Coronary artery (tissue), 2 donors: Measurements from ENCODE around the gene LPCAT2.

Experiments used
- DNase-seq: peaks from one replicate; pipeline ENCODE4 v3.0.0-alpha.2; 2017; ENCODE audit warnings: low spot score
- H3K27ac ChIP-seq, 2 donors: fragments of 200-600 bp; sonication (generic); one replicate each; pipeline ENCODE4 v1.5.1; 2016 to 2019
- H3K4me3 ChIP-seq: fragments of 200-600 bp; sonication (generic); 2 replicates; pipeline ENCODE4 v1.5.1; 2016; ENCODE audit warnings: mild to moderate bottlenecking, moderate library complexity
- TF ChIP-seq, protein P1 (sequence below): fragments of 200-600 bp; sonication (generic); IDR thresholded peaks from one replicate; pipeline ENCODE4 v1.5.1; 2019; ENCODE audit warnings: antibody characterized with exemption

The LPCAT2 gene

DNA sequence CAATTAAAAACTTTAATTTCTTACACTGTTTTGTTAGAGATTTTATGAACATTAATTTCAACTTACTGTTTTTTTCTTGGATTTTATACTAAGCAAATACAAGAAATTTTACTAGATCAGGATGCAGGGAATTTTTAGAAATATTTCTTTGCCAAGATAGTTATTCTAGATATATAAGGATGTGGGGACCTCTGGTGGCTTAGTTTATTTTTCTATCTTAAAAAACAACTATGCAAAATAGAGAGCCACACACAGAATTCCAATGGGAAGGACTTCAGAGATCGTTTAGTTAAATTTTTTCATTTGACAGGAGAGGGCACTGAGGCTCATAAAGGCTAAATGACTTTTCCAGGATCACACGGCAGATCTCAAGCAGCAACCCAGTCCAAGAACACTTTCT lies 34.6 kb downstream of the LPCAT2 start:
- no peak overlapping the region for H3K27ac ChIP-seq
- TF ChIP-seq, protein P1, sequence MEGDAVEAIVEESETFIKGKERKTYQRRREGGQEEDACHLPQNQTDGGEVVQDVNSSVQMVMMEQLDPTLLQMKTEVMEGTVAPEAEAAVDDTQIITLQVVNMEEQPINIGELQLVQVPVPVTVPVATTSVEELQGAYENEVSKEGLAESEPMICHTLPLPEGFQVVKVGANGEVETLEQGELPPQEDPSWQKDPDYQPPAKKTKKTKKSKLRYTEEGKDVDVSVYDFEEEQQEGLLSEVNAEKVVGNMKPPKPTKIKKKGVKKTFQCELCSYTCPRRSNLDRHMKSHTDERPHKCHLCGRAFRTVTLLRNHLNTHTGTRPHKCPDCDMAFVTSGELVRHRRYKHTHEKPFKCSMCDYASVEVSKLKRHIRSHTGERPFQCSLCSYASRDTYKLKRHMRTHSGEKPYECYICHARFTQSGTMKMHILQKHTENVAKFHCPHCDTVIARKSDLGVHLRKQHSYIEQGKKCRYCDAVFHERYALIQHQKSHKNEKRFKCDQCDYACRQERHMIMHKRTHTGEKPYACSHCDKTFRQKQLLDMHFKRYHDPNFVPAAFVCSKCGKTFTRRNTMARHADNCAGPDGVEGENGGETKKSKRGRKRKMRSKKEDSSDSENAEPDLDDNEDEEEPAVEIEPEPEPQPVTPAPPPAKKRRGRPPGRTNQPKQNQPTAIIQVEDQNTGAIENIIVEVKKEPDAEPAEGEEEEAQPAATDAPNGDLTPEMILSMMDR = no peak
- no peak overlapping the region for H3K4me3 ChIP-seq
- no peak for DNase-seq

DNA sequence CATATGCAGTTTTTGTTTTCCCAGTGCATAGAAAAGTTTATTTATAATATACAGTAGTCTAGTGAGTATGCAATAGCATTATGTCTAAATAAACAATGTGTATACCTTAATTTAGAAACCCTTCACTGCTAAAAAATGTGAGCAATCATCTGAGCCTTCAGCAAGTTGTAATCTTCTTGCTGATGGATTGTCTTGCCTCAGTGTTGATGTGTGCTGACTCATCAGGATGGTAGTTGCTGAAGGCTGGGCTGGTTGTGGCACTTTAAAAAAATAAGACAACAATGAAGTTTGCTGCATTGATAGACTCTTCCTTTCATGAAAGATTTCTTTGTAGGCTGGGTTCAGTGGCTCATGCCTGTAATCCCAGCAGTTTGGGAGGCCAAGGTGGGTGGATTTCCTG lies 43.7 kb downstream of the LPCAT2 start:
- Histone ChIP-seq H3K4me3 (no peak overlapping the region), H3K27ac (no peak overlapping the region)
- TF ChIP-seq, protein P1 = no peak
- DNase-seq = no peak

DNA sequence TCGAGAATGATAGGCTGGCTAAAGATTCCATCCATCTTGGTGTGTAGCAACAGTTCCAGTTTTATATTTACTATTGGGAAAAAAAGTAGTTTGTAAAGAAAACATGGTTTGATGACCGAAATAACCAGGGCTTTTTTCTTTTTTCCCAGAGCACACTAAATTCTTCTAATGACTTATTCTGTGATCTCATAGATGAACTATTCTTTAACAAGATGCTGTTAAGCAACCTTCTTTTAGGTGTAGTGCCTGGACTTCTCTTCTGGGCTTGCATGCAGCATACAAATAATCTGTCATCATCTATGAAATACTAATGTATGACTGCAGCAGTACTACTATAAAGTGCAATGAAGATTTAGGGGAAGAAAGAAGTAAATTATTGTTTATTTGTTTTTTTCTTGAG lies 46.6 kb downstream of the LPCAT2 start:
- TF ChIP-seq, protein P1 = no peak
- Histone ChIP-seq H3K4me3 (no peak overlapping the region), H3K27ac (no peak overlapping the region)
- DNase-seq = no peak

DNA sequence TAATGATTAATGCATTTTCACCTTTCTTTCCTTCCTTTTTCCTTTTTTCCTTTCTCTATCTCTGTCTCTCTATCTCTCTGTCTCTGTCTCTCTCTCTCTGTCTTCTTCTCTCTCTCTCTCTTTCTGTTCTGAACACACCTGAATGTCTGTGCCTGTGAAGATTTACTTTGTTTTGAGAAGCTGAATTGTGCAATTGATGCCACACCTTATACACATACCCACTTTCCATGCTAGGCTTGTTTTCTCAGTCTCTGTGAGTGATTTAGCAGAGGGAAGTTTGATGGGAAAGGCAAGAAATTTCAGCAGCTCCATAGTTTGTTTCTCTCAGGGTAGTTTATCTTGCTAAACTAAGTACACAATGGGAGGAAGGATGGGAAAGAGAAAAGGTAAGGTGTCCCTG lies 48.3 kb downstream of the LPCAT2 start:
- TF ChIP-seq, protein P1 = no peak
- no peak overlapping the region for H3K27ac ChIP-seq
- H3K4me3 ChIP-seq = no peak overlapping the region
- no peak for DNase-seq

DNA sequence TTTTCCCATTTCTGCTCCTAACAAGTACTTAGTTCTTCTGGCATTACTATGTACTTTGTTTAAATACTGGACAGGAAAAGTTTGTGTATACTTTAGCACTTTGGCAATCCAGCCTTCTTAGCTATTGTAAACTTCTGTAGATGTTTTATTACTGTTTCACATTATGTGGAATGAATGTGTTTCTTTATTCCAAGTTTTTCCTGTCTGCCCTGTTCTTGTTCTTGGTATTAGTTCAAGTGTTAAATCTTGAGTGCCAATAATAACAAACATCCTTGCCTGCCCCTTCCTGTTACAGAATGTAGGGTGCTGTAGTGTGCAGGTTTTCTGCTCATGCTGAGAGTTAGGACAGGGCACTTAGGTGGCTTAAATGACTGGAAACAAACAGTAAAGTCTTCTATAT lies 50.4 kb downstream of the LPCAT2 start:
- Histone ChIP-seq H3K27ac (no peak overlapping the region), H3K4me3 (no peak overlapping the region)
- TF ChIP-seq, protein P1 = no peak
- no peak for DNase-seq

DNA sequence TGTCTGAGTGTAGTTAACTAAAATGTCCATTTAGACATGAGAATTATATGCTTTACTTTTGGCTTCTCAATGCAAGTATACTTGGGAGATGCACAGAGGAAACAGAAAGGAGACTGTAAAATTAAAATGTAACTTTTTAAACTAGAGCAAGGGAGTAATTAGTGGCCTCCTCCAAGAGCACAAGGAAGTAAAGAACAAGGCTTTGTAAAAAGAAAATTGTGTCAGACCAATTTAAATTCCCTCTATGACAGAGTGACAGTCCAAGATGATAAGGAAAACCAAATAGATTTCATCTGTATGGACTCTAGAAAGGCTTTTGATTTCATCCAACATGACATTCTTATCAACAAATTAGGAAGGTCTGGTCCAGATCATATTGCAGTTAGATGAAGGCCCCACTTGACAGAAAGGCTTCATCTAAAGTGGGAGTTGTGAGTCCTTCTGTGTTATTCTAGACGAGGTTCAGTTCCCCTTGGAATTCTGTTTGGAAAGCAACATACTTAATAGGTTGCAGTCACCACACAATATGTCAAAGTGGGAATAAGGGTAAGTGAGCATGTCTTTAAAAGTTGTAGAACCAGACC lies 51.2 kb downstream of the LPCAT2 start:
- Histone ChIP-seq H3K4me3 (no peak overlapping the region), H3K27ac (no peak overlapping the region)
- TF ChIP-seq, protein P1 = no peak
- no peak for DNase-seq

DNA sequence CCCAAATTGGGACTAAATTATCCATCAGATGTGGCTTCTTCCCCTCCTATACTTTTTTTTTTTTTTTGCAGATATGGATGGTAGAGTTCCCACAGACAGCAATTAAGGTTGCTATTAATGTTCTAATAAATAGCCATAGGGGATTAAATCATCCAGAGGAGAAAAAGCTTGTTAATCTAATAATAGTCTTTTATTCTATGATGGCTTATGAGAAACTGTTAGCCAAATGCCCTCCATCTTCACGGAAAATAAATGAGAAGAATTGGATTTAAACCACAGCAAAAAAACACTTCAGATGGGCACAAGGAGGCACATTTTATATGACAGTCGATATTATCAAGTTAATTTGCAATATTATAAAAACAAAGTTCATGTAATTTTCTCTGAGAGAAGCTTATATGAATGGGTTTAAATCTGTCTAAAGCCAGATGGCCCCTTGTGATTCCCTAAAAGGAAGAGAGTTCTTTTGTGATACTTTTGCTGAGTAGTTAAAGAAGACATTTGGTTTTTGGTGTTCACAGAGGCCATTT lies 52.5 kb downstream of the LPCAT2 start:
- Histone ChIP-seq H3K27ac (no peak overlapping the region), H3K4me3 (no peak overlapping the region)
- DNase-seq = no peak
- TF ChIP-seq, protein P1 = no peak
